ENCODE results near the gene INSRR. TPM values are rescaled to one million over a fixed set of nuclear protein-coding genes. Genes with fewer than 3 reads are reported as not detected.

INSRR gene
- total RNA-seq, 1 donor from 2014 or later = 0.41 TPM

DNA sequence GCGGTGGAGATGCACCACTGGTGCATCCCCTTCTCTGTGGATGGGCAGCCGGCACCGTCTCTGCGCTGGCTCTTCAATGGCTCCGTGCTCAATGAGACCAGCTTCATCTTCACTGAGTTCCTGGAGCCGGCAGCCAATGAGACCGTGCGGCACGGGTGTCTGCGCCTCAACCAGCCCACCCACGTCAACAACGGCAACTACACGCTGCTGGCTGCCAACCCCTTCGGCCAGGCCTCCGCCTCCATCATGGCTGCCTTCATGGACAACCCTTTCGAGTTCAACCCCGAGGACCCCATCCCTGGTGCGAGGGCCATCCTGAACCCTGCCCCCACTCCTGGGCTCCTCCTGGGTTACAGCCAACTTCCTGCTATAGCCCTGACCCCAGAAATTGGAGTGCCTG, 14.7 kb upstream of the INSRR start:
- no peaks in the 10 kb centered on the region for H3K4me1 ChIP-seq
- H3K27ac ChIP-seq (replicated peaks) = no peak overlapping the region
- TF ChIP-seq, protein P1, sequence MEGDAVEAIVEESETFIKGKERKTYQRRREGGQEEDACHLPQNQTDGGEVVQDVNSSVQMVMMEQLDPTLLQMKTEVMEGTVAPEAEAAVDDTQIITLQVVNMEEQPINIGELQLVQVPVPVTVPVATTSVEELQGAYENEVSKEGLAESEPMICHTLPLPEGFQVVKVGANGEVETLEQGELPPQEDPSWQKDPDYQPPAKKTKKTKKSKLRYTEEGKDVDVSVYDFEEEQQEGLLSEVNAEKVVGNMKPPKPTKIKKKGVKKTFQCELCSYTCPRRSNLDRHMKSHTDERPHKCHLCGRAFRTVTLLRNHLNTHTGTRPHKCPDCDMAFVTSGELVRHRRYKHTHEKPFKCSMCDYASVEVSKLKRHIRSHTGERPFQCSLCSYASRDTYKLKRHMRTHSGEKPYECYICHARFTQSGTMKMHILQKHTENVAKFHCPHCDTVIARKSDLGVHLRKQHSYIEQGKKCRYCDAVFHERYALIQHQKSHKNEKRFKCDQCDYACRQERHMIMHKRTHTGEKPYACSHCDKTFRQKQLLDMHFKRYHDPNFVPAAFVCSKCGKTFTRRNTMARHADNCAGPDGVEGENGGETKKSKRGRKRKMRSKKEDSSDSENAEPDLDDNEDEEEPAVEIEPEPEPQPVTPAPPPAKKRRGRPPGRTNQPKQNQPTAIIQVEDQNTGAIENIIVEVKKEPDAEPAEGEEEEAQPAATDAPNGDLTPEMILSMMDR (IDR thresholded peaks at IDR 0.05; ENCODE audit: borderline replicate concordance) = no peak
- no peaks in the 10 kb centered on the region for H3K9me3 ChIP-seq (replicated peaks)
- H3K27me3 ChIP-seq (ENCODE audit: low read depth) = peaks cover 48% of the 10 kb centered on the region
- no peak for DNase-seq
- intact Hi-C loops (cut with micrococcal nuclease) = no loop called here
- H3K36me3 ChIP-seq = no peaks in the 10 kb centered on the region
- H3K4me3 ChIP-seq = no peak overlapping the region

DNA sequence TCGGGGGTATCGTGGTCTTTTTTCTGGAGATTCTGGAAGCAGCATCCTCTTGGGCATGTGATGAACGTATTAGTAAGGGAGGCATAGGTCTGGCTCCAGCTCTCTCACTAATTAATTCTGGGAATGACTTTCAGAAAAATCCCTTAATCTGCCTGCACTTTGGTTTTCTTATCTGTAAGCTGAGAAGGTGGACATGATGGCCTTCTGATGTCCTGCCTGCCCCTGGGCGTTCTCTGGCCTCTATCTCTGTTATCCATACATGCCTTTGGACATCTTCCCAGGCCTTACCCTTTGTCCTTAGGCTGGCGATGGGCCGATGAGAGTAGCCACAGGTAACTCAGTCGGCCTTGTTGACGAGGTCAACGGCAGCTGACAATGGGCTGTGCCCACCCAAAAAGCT, 10.5 kb upstream of the INSRR start:
- intact Hi-C loops (cut with micrococcal nuclease) = loop anchor here (10.0 kb wide), 1 partner anchor 75 kb away; no protein-coding TSS in a partner anchor
- Histone ChIP-seq H3K27ac (replicated peaks) (no peak overlapping the region), H3K27me3 (ENCODE audit: low read depth) (peaks cover 49% of the 10 kb centered on the region), H3K9me3 (replicated peaks) (no peaks in the 10 kb centered on the region), H3K36me3 (no peaks in the 10 kb centered on the region), H3K4me3 (no peak overlapping the region), H3K4me1 (no peaks in the 10 kb centered on the region)
- TF ChIP-seq, protein P1 (IDR thresholded peaks at IDR 0.05; ENCODE audit: borderline replicate concordance) = no peak
- DNase-seq = no peak

DNA sequence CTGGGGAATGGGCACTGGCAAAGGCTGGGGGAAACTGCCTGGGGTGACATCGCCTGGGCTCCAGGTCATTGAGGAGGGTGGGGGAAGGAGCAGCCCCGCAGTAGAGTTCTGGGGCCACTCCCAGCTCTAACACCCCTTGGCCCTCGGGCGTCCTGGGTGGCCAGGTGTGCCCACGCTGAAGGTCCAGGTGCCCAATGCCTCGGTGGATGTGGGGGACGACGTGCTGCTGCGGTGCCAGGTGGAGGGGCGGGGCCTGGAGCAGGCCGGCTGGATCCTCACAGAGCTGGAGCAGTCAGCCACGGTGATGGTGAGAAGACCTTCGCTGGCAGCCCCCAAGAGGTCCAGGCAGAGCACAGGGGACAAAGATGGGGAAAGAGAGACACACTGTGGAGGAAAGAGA, 9.4 kb upstream of the INSRR start:
- intact Hi-C loops (cut with micrococcal nuclease) = loop anchor here (10.0 kb wide), 1 partner anchor 74 kb away; no protein-coding TSS in a partner anchor

DNA sequence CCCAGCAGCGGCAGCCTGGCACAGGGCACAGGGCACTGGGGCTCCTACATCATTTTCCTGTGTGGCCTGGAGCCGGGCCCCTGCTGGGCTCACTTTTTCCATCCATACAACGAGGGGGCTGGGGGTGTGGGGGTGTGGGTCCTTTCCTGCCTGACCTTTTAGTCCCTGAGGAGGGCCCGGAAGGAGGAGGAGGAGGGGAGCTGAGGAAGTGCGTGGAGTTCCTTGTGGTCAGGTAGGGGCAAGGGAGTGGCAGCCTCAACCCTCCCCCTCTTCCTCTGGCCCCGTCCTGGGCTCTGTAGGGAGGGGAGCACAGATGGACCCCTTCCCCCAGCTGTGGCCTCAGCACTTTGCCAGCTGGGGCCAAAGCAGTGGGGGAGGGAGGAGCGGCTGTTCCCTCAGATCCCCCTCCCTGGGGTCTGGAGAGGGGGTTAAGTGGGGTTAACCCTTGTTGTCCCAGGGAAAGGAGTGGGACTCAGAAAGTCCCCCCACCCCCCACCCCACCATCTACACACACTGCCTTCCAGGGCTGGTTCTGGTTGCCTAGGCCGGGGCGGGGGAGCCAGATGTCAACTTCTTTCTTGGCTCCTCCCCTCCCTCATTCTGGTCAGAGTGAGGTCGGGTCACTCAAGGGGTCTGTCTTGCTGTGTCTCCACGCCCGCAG, 7.5 kb upstream of the INSRR start:
- TF ChIP-seq, protein P1 (IDR thresholded peaks at IDR 0.05; ENCODE audit: borderline replicate concordance) = no peak
- H3K9me3 ChIP-seq (replicated peaks) = no peaks in the 10 kb centered on the region
- H3K27ac ChIP-seq (replicated peaks) = no peak overlapping the region
- no peaks in the 10 kb centered on the region for H3K4me1 ChIP-seq
- intact Hi-C loops (cut with micrococcal nuclease) = loop anchor here (10.0 kb wide), 1 partner anchor 72 kb away; no protein-coding TSS in a partner anchor
- no peak overlapping the region for H3K4me3 ChIP-seq
- DNase-seq = no peak
- peaks cover 68% of the 10 kb centered on the region for H3K27me3 ChIP-seq (ENCODE audit: low read depth)
- no peaks in the 10 kb centered on the region for H3K36me3 ChIP-seq

More for the DNA sequence above, 9.4 kb upstream of the INSRR start:
- no peak overlapping the region for H3K4me3 ChIP-seq
- H3K36me3 ChIP-seq = no peaks in the 10 kb centered on the region
- H3K4me1 ChIP-seq = no peaks in the 10 kb centered on the region
- peaks cover 49% of the 10 kb centered on the region for H3K27me3 ChIP-seq (ENCODE audit: low read depth)
- TF ChIP-seq, protein P1 (IDR thresholded peaks at IDR 0.05; ENCODE audit: borderline replicate concordance) = no peak
- H3K9me3 ChIP-seq (replicated peaks) = no peaks in the 10 kb centered on the region
- H3K27ac ChIP-seq (replicated peaks) = no peak overlapping the region
- no peak for DNase-seq

DNA sequence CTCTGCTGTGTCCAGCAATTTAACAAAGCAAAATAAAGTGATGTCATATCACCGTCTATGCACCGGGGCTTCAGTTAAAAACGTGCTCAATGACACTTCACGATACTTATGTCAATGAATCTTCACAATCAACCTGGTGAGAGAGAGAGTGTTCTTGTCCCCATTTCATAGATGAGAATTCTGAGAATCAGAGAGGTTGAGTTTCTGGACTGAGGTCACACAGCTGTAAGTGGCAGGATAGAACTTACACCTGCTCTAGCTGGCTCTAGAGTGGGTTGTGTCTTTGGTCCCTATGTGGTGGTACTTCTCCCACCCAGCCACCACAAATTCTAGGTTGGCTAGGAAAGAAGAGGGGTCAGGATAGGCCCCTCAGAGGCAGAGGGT, 6.9 kb upstream of the INSRR start:
- no peak overlapping the region for H3K27ac ChIP-seq (replicated peaks)
- DNase-seq = no peak
- no peaks in the 10 kb centered on the region for H3K9me3 ChIP-seq (replicated peaks)
- intact Hi-C loops (cut with micrococcal nuclease) = loop anchor here (10.0 kb wide), 1 partner anchor 71 kb away; no protein-coding TSS in a partner anchor
- no peak overlapping the region for H3K4me3 ChIP-seq
- no peaks in the 10 kb centered on the region for H3K36me3 ChIP-seq
- peaks cover 74% of the 10 kb centered on the region for H3K27me3 ChIP-seq (ENCODE audit: low read depth)
- H3K4me1 ChIP-seq = peaks cover 5% of the 10 kb centered on the region
- TF ChIP-seq, protein P1 (IDR thresholded peaks at IDR 0.05; ENCODE audit: borderline replicate concordance) = no peak
